GM19023 (cell line): Measurements from ENCODE around the gene GABBR2.

Experiments used
- ATAC-seq: cut with Tn5 transposase; IDR thresholded peaks from one replicate; pipeline ENCODE4 v1.9.1; 2021; ENCODE audit warnings: mild to moderate bottlenecking, moderate library complexity; ENCODE audit not compliant: unreplicated experiment

The GABBR2 gene

DNA sequence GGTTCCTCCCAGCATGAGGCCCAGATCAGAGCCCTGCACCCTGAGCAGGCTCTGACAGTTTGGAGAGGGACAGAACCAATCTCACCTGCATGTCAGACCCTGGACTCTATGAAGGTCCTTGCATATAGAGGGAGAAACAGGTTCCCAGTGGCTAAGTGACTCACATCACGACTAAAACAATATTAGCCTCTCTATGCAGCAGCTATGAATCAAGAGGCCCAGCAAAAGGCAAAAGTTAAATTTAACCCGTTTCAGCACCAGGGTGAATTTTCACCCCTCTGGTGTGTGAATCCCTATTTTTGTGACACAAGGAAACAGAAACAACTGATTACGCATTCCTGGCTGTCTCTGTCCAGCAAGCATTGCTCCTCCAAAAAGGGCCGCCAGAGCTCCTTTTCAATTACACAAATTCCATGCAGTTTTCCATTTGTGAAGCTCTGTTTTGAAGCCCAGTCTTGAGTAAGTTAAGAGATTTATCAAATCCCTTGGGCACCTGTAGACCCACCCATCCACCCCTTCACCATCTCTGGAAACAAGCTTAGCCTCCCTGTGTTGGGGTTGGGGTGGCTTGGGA, 136.6 kb downstream of the GABBR2 start:
- no peak for ATAC-seq

DNA sequence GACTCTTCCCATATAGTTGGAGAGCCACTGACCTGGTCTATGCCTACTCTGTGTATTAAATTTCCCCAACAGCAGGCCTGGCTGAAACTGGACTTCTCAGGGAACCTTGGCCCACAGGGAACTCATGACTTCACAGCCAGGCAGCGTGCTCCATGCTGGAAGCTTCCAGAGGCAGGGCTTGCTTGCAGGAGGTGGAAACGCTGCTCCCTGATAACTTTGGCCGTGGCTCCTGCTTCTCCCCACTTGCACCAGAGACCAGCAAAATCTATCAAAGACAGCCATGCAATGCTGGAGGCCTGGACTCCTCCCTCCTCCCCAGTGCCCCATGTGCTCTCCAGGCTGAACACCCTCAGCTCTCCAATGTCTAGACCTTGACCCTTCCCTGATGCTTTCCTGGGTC, 137.1 kb downstream of the GABBR2 start:
- ATAC-seq = no peak

DNA sequence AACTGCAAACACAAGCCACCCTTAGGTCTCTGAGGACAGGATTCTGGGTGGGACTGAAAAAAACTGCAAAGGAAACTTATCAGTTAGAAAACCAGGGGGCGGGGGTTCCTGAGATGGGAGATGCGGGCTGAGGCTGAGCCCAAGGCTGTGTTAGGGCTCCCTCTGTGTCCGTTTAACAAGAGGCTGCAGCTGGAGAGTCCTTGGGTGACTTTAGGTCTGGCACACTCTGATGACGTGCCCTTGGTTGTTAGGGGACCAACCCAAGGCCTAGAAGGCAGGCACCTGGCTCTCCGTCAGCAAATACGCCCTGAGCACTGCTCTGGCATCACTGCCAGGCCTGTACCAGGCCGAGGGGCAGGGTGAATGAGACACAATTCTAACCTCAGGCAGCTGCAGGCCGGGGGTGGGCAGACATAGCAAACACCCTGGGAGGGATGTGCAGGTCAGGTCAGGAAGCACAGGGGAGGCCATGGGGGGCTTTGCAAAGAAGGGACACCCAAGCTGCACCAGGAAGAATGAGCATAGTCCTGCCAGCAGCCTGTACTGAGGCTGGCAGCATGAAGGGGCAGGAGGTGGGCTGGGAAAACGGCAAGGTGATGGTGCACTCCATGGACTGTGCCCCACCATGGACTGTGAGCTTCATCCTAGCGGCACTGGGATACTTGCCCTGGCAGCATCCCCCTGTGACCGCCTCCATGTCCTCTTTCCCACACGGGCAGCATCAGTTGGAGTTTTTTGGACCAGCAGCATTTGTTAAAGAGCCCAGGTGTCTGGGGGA, 137.9 kb downstream of the GABBR2 start:
- no peak for ATAC-seq

DNA sequence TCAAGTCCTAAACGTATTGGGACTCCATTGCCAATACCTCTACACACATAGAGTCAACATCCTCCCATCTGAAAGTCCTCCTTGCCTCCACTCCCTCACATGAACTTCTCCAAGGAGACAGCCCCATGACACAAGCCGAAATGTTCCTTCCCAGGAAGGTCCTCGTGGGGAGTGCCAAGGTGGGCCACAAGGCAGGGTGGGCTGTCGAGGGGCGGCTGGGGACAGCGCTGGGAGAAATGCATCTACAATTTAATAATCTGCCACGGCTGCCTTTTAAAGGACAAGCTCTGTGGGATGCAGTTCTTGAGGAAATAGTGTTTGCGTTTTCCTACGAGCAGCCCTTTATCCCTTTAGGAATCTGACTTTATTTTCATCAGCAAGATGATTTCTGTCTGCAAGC, 138.7 kb downstream of the GABBR2 start:
- ATAC-seq = no peak

DNA sequence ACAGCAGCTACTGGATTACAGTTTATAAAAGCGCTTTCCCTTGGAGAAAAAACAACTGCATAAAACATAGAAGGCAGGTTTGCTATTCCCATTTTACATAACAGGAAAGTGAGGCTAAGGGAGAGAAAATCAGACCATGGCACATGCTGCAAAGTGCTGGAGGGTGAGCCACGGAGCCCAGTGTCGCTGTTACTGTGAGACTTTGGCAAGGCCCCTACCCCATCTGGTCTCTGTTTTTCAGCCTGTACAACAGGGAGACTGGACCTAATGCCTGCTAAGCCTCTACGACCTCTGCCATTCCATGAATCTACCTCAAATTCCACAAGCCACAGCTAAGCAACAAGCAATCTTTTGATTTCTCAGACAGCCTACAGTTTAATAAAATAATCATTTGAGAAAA, 139.2 kb downstream of the GABBR2 start:
- ATAC-seq = no peak

DNA sequence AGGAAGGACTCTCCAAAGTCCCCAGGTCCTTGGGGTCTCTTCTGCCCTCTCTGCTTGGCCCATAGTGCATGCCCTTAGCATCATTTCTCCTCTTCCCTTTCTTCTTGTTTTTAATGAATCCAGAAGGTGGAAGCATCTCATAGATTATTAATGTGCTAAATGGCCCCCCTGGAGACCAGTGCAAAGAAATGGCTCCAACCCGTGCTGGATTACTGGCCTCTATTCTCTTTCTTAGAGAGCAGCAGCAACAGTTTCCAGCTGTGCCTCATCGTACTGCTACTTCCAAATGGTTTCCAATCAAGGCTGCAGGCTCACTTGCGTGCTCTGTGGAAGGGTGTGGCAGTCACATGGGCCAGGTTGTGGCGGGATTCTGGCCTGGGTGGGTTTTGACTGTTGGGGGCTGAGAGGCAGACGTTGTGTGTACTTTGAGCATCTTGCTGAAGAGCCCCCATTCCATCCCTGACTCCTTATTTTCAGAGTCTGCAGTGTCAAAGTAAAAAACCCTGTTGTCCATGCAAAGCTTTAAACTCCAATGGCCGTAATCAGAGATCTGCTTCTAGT, 139.7 kb downstream of the GABBR2 start:
- no peak for ATAC-seq

DNA sequence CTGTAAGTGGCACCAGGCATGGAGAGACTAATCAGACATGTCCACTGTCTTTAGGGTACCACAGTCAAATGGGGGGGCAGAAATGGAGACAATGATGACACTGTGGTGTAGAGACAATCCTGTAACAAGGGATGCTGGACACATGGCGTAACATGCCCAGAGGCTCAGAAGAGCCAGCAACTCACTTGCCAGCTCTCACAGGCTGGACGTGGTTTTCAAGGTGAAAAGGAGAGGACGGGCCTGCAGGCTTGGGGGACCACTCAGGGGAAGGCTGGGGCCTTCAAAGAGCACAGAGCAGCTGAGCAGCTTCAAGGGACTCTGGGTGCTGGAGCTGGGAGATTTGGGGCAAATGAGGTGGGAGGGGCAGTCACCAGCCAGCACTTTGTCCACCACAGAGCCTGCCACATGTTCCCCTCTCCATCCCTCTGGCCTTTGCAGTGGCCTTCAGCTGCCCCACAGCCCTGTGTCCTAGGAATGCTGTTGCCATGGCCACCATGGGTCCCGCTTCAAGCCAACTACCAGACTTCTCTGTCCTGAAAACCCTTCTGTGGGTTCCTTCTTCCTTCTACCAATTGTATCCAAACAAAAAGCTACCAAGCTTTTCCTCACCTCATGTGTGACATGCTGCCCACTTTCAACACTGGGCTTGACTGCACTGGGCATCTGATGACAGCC, 140.4 kb downstream of the GABBR2 start:
- ATAC-seq = no peak

DNA sequence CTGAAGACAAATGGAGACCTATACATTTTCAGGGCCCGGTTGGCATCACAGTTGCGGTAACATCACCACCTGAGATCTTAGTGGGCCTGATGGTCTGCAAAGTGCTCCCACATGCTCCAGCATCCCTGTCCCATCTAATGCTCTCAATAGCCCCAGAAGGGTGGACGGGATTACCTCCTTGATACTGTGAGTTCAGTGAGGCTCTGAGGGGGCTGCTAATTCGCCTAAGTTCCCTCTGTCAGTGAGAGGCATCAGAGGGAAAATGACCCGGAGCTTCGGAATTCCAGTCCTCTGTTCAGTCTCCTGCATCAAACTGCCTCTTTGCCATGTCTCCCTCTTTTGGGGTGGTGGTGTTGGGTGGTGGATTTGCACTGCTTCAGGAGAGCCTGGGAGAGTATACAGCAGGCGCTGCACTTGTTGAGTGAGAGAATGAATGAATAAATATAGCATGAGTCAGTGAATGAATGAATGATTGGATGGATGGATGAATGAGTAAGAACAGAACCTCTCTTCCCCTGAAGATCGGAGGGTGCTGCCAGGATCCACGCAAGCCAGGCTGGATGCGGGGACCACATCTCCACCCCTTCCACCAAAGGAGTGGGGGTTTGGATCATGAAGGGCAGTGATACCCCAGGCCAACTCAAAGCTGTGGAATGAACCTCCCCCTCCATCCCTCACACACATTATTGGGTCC, 141.0 kb downstream of the GABBR2 start:
- ATAC-seq = no peak

DNA sequence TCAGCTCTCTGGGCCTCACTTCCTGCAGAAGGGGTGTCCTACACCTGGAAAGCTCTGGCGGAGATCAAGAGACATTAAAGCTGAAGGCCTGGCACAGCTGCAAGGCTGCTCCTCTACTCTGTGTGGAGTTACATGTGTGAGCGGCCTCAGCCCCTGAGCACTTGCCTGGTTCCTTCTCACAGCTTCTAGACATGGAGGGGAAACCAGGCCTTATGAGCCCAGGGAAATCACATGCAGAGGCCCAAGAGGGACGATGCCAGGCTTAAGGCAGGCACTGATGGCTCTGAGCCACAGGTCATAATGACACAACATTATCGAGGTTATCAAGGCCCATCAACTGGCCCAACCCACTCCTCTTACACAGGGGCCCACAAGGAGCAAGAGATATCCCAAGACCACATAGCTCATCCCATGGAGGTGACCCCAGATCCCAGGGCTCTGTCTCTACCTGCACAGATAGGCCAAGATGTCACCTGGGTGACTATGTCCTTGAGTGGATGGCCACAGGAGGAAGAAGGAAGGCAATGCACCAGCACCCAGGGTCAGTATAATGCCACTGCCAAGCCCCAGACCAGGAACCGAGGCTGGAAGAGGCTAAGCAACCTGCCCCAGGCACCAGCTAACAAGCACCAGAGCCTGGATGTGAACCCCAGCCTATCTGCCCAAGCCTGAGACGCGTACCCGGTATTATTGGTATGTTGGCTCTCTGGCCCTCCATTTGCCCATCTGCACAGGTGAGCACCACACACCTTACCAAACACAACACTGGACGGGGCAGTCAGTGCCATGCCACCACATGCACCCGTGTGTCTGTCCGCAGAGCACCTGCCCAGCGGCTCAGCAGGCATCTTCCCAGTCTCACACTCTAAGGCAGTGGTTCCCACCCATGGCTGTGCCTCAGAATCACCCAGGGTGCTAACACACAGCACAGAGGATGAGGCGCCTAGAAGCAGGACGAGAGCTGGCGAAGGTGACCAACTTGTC, 143.3 kb downstream of the GABBR2 start:
- no peak for ATAC-seq

DNA sequence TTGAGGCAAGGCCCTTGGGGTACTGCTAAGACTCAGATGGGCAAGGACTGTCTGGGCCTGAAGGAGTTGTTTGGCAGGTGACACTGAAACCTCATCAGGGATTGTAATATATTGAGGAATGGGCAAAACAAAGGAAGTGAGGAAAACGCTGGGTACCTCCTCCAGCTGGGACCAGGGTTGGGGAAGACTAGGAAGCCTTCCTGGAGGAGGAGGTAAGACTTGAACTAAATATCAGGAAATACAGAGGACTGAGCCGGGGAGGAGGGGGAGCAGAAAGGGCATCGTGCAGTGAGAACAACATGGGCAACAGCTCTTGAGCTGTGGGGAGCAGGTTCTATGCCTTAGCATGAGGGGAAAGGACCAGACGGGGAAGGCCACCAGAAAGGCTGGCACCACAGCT, 144.0 kb downstream of the GABBR2 start:
- no peak for ATAC-seq

DNA sequence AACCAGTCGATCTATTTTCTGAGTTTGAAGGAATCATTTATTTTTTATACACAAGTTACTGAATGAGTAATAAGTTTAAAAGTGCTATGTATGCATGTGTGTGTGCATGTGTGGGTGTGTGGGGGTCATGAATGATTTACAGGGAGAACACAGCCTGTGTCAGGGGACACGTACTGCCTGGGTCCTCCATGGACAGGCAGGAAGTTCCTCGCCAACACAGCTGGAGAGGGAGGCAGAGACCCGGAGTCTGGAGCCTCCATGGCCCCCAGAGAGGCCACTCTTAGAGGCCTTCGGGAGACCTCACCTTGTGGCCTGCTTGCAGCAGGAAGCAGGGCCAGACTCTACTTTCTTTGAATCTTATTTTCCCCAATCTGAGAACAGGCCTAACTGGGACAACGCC, 144.7 kb downstream of the GABBR2 start:
- ATAC-seq = no peak

DNA sequence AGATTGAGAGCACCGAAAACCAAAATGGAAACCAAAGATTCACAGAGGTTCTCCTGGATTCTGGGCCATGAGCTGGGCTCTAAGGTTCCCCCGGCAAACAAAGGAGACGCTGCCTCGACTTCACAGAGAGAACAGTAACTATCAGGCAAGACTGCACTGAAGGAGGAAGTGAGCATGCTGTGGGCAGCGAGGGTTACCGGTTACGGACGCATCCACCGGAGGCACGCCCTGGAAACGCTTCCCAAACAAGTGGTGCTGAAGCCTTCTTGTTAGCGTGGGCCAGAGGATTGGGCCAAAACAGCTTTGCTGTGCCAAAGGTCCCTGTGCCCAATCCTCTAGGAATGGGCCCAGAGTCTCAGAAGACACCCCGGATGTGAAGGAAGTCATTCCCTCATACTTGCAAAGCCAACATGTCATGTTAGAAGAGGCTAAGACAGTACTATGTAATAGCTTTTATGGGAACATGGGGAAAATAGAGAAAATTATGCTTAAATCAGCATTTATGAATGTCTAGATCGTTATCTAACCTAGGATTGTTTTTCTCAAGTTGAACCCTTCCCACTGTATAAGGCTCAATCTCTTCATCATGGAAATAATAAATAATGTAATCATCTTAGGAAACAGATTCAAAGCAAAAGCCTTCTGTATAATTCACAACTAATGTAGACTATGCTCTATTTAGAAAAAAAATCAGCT, 145.4 kb downstream of the GABBR2 start:
- ATAC-seq = no peak

DNA sequence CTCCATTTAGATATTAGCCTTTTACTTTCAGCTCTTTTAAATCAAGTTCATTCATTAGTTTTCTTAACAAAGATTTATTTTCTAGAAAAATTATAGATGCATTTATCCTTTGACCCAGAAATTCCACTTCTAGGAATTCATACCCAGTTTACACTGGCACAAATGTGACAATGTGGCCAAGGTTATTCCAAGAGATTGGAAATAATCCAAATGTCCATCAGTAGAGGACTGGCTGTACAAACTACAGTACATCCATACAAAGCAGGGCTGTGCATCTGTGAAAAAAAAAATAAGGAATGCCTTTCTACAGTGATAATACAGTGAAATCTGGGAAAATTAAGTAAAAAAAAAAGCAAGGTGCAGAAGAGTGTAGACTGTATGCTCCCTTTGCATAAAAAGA, 149.2 kb downstream of the GABBR2 start:
- no peak for ATAC-seq

DNA sequence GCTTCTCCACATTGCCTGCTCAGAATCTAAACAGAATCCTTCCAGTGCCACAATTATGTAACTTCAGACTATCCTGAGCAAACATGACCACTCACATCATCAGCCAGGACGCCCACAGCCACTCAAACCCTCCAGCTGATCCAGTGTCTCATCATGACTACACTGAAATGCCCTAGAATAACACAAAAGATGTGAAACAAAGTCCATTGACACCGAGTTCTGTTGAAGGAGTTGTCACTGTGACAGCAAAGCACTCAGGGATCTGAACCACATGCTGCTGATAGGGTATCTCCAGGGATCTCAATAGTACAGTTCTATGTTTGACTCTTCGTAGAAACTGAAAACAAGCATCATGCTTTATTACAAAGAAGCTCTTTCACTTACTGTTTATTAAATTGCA, 150.2 kb downstream of the GABBR2 start:
- ATAC-seq = no peak

DNA sequence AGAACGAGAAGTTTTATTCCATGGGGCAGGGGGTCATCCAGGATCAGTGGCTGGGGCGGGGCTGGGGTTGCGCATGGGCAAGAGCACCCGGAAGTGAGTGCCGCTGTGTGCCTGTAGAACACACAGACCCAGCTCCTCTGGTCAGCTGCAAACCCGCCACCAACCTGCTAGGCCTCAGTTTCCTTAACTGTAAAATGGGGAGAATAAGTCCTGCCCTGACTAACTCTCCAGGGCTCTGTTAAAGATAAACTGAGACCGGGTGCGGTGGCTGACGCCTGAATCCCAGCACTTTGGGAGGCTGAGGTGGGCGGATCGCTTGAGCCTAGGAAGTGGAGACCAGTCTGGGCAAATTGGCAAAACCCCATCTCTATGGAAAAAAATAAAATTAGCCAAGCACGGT, 152.2 kb downstream of the GABBR2 start:
- no peak for ATAC-seq

DNA sequence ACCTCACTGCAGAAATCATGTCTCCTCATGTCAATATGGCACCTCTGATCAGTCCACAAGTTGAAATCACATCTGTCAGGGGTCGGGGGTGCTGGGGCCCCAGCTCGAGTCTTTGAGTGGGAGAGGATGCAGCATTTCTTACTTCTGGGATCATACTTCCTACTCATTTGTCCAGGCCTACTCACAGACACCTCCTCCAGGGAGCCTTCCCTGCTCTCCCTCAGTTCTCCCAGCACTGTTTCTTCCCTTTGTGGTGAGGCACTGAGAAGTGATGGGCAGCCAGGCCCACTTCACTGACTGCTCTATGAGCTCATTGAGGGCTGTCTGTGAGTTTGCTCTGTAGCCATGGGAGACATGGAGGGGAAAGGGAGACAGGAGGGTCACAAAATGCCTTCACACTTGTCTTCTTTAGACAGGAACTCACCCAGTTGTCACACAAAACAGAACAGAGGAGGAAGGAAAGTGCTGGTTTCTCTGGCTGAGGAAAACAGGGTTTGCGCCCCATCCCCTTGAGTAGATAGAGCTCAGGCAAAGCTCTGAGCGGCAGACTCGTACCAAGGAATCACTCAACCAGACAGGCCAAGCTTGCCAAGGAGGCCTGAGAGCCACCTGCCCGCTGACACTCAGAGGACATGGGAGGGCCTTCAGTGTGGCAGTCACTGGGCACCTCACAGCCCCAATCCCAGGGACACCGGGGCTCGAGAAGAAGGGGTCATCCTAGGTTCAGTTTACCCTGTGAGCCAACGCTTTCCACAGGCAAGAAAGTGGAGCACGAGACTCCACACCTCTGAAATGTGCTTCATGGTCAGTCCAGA, 152.9 kb downstream of the GABBR2 start:
- ATAC-seq = no peak

DNA sequence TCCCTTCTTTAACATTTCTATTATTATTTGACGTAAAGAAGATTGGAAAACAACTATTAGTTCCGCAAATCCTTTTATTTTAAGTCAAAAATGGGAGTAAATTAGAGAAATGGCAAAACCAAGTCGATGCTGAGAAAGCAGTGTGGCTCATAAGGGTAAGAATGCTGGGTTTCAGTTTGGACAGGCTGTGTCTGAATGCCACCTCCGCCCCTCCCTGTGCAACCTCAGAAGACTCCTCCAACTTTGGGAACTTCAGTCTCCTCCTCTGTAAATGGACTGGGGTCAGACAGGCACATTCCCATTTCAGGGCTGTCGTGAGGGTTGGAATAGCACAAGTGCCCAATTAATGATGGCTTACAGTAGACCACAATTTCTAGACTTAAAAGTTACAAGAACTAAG, 154.0 kb downstream of the GABBR2 start:
- ATAC-seq = no peak

DNA sequence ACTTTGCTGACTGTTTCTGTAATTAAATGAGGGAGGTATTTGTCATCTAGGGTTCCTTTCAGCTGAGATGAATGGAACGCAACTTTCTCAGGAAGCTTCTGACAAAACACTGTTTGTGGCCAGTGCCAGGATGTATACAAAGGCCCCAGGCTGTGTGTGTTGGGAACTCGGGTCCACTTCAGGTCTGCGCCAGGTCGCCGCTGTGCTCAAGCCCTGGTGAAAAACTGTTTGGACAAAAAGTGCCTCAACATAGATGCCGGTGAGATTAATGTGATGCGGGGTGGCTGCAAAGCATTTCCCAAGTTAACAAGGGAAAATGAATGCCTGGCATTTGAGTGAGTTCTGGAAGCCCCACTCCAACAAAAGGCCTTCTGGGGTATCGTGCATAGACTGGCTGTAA, 156.4 kb downstream of the GABBR2 start:
- ATAC-seq = no peak
